BJ (cell line): ENCODE results near the gene SBK2. TPM values are rescaled to one million over a fixed set of nuclear protein-coding genes. Genes with fewer than 3 reads are reported as not detected.

ENCODE experiments used
- CTCF ChIA-PET: fragments of 350-600 bp; formaldehyde crosslinking; extraction: SDS; loops from one replicate; lab custom pipeline; 2021; ENCODE audit warnings: antibody characterized with exemption, inconsistent platforms; lab: Yijun Ruan, JAX
- POLR2A ChIA-PET: fragments of 300-600 bp; sonication (Branson Sonifier 250); formaldehyde crosslinking; extraction: SDS; loops from one replicate; lab custom pipeline; 2021; ENCODE audit warnings: antibody characterized with exemption; lab: Charles Lee
- DNase-seq: peaks from one replicate; pipeline ENCODE4 v3.0.0-alpha.2; 2011; ENCODE audit warnings: low read depth
- H3K27me3 ChIP-seq: 2 replicates; pipeline ENCODE4 v1.6.0; 2011; ENCODE audit warnings: low read length; ENCODE audit not compliant: control insufficient read depth, insufficient read depth
- H3K36me3 ChIP-seq: 2 replicates; pipeline ENCODE4 v1.5.1; 2011; ENCODE audit warnings: low read length; ENCODE audit not compliant: control insufficient read depth, insufficient read depth
- H3K4me3 ChIP-seq: 2 replicates; pipeline ENCODE4 v1.5.1; 2011; ENCODE audit warnings: low read depth, mild to moderate bottlenecking, control low read depth, low read length
- polyA plus RNA-seq: library from polyadenylated mRNA; depleted of rRNA; stranded (reverse); fragments of >200 nt; gene quantifications from 2 replicates; pipeline ENCODE4 v1.2.3, GENCODE V29; 2011
- TF ChIP-seq, protein P1 (sequence below): IDR thresholded peaks from 2 replicates; pipeline ENCODE4 v1.5.1; 2011; ENCODE audit warnings: low read depth, mild to moderate bottlenecking, control low read depth, inconsistent platforms, low read length, moderate library complexity; ENCODE audit not compliant: insufficient read depth

Gene SBK2
- polyA plus RNA-seq, 1 experiment, result not detected

DNA sequence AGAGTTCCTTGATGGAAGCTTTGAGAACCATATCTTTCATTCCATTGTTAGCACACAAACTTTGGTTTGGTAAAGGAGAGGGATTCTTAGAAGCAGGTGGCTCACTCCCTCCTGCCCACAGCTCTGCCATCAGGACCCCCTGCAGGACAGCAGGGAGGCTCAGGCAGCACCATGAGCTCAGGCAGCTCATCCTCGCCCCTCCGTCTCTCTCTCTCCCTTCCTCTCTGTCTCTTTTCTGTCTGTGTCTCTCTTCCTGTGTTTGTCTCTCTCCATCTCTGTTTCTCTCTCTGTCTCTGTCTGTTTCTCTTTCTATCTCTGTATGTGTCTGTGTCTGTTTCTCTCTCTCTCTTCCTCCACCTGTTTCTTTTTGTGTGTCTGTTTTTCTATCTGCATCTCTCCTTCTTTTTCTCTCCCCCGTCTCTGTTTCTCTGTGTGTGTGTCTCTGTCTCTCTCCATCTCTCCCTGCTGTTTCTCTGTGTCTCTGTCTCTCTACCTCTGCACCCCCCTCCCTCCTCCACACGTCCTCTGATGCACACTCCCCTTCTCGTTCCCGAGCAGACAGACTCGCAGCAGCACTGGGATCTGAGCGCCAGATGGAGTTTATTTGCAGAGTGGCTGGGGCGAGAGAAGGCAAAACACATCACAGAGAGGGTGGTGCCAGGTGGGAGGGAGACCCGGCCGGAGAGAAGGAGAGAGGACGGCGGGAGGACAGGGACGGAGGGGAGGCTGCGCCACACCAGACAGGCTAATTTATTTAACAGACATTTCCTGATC lies 8.7 kb downstream of the SBK2 start:
- DNase-seq, result no peak
- ChIA-PET POLR2A (no interaction called here), CTCF (interaction anchor here (1.4 kb wide), 1 partner anchor 9 kb away, joined by 4 read pairs; the partner anchor contains the start of gene SBK2)
- Histone ChIP-seq H3K36me3 (no peaks in the 10 kb centered on the region), H3K27me3 (no peaks in the 10 kb centered on the region), H3K4me3 (no peak overlapping the region)
- TF ChIP-seq, protein P1, sequence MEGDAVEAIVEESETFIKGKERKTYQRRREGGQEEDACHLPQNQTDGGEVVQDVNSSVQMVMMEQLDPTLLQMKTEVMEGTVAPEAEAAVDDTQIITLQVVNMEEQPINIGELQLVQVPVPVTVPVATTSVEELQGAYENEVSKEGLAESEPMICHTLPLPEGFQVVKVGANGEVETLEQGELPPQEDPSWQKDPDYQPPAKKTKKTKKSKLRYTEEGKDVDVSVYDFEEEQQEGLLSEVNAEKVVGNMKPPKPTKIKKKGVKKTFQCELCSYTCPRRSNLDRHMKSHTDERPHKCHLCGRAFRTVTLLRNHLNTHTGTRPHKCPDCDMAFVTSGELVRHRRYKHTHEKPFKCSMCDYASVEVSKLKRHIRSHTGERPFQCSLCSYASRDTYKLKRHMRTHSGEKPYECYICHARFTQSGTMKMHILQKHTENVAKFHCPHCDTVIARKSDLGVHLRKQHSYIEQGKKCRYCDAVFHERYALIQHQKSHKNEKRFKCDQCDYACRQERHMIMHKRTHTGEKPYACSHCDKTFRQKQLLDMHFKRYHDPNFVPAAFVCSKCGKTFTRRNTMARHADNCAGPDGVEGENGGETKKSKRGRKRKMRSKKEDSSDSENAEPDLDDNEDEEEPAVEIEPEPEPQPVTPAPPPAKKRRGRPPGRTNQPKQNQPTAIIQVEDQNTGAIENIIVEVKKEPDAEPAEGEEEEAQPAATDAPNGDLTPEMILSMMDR, result 0 out of 2 replicates have a peak, but pooled peaks have one; percentile 19

DNA sequence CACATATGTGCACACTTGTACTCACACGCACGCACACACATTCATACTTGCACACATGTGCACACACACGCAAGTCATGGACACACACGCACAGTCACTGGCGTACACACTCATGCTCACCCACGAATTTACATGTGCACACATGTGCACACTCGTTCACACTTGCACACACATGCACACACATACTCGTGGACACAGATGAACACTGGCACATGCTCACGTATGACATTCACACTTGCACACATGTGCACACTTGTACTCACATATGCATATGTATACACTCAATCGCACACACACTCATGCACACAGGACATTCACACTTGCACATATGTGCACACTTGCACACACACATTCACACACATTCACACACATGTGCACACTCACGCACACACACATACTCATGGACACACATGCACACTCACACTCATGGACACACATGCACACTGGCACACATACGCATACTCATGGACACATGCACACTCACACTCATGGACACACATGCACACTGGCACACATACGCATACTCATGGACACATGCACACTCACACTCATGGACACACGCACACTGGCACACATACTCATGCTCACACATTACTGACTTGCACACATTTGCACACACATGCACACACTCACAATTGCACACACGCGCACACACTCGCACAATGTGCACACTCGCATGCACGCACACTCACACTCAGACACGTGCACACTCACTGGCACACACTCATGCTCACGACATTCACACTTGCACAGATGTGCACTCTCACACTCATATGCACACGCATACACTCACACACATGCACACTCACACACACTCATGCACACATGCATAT lies 9.5 kb downstream of the SBK2 start:
- ChIA-PET CTCF (interaction anchor here (1.2 to 1.4 kb wide), 2 partner anchors 10 to 23 kb away, joined by 4 read pairs; partner anchors contain the start of gene SBK2), POLR2A (no interaction called here)
- TF ChIP-seq, protein P1, result no peak
- Histone ChIP-seq H3K27me3 (no peaks in the 10 kb centered on the region), H3K36me3 (no peaks in the 10 kb centered on the region), H3K4me3 (no peak overlapping the region)
- DNase-seq, result no peak

DNA sequence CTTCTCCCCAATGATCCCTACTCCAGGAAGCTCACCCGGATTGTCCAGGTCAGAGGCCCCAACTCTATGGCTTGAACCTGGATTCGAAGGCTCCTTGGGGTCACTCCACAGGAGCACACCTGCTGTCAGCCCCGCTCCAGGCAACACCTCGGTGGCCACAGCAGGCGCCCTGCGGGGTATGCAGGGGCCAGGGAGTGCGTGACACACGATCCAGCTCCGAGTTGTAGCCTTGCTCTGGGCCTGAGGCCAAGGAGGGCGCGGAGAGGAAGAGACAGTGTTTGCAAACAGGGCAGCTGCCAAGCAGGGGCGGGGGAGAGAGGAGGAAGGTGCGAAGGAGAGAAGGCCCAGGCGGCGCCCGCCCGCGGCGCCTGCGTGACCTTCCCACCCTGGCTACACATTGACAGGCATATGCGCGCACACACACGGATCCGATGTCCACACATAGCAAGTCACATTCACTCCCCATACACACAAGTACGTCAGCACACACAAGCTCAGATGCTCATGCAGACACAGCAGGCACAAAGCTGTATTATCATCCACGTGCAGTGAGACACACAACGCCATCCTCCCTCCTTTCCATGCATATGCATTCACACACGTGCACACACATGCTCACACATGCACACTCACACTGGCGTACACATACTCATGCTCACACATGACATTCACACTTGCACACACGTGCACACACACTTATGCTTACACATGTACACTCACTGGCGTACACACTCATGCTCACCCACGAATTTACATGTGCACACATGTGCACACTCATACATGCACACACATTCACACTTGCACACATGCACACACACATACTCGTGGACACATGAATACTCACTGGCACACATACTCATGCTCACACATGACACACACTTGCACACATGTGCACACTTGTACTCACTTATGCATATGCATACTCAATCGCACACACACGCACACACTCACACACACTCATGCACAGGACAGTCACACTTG lies 10.4 kb downstream of the SBK2 start:
- CTCF ChIA-PET, result interaction anchor here (0.8 to 1.7 kb wide), 9 partner anchors 9 to 106 kb away, joined by 3 to 6 read pairs (median 3); partner anchors contain the start of gene ZNF865
- POLR2A ChIA-PET, result no interaction called here
- H3K27me3 ChIP-seq, result no peaks in the 10 kb centered on the region
- H3K36me3 ChIP-seq, result no peaks in the 10 kb centered on the region
- TF ChIP-seq, protein P1, result no peak
- DNase-seq, result no peak
- no peak overlapping the region for H3K4me3 ChIP-seq

DNA sequence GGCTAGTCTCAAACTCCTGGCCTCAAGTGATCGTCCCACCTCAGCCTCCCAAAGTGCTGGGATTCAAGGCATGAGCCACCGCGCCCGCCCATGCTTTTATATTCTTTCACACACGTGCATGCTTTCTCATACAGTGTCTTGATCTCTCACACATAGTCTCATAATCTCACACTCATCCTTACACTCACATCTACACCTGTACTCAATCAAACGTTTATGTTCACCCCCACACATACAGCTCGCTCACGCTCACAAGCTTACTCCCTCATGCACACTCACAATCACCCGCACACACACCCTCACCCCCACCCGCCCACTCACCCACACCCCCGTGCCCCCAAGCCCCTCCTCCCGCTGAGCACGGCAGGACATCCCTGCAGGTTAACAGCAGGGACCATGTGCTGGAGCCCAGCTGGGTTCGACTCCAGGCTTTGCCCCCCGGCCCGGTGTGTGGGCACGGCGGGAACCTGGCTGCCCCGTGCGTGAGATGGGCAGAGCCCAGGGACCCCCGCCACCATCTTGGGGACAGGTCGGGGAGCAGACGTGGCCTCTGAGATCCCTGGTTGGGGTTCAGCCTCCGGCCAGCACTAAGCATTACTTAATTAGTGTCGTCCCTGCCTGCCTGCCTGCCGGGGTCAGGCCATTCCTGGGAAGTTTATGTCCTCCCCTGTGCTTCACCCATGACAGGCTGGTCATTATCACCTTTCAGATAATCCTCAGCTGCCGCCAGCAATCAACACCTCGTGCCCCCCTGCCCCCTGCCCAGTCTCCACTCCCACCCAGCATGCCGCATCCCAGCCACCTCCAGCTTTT lies 11.4 kb downstream of the SBK2 start:
- H3K27me3 ChIP-seq, result no peaks in the 10 kb centered on the region
- no peak overlapping the region for H3K4me3 ChIP-seq
- H3K36me3 ChIP-seq, result no peaks in the 10 kb centered on the region
- ChIA-PET CTCF (interaction anchor here (0.8 to 1.7 kb wide), 9 partner anchors 9 to 107 kb away, joined by 3 to 6 read pairs (median 3); partner anchors contain the start of gene ZNF865), POLR2A (no interaction called here)
- no peak for DNase-seq
- TF ChIP-seq, protein P1, result no peak
